Cardiac muscle cell (in vitro differentiated cells and primary cell): ENCODE measurements around the gene WNK4. TPM values are rescaled to one million over a fixed set of nuclear protein-coding genes. Genes with fewer than 3 reads are reported as not detected.

Experiments used
- DNase-seq, 2 donors: peaks; one replicate each; pipeline versions ENCODE4 v3.0.0 to v3.0.0-alpha.2; 2010 to 2017; ENCODE audit warnings: low read depth in 1 of 2, low spot score in 1 of 2
- H3K27ac ChIP-seq: fragments of 200-600 bp; sonication (generic); 2 replicates; pipeline ENCODE4 v1.5.1; 2016
- H3K27me3 ChIP-seq: fragments of 200-600 bp; sonication (generic); 2 replicates; pipeline ENCODE4 v1.6.0; 2016; ENCODE audit warnings: control low read depth
- H3K36me3 ChIP-seq: fragments of 200-600 bp; sonication (generic); 2 replicates; pipeline ENCODE4 v1.5.1; 2016; ENCODE audit warnings: control low read depth
- H3K4me1 ChIP-seq: fragments of 200-600 bp; sonication (generic); 2 replicates; pipeline ENCODE4 v1.8.1; 2017; ENCODE audit warnings: low read depth, mild to moderate bottlenecking, mixed run types
- H3K4me3 ChIP-seq: fragments of 200-600 bp; sonication (generic); 2 replicates; pipeline ENCODE4 v1.5.1; 2016; ENCODE audit warnings: mild to moderate bottlenecking
- H3K9me3 ChIP-seq: fragments of 200-600 bp; sonication (generic); 2 replicates; pipeline ENCODE4 v1.5.1; 2017; ENCODE audit warnings: low read depth, mild to moderate bottlenecking, control low read depth
- CTCF ChIP-seq: IDR thresholded peaks from 2 replicates; pipeline ENCODE4 v1.5.1; 2012; ENCODE audit warnings: low read depth, mild to moderate bottlenecking, low read length
- polyA plus RNA-seq: library from polyadenylated mRNA; unstranded; fragments of >200 nt; fragmentation: Nextera tagmentation; extraction: Ambion mirVana; gene quantifications from 2 replicates; pipeline ENCODE4 v1.2.1, GENCODE V29; 2016
- total RNA-seq: library from RNA; depleted of rRNA; stranded (reverse); fragments of >200 nt; gene quantifications from 2 replicates; pipeline ENCODE4 v1.2.3, GENCODE V29; 2016

The WNK4 gene
- total and polyA plus RNA-seq, 2 experiments from 2014 or later = 0.71 to 1.6 TPM

GRCh38 chr17:42845918-42846593, 65.6 kb downstream of the WNK4 start:
- H3K4me3 ChIP-seq = no peak overlapping the region
- H3K27me3 ChIP-seq = no peaks in the 10 kb centered on the region
- H3K9me3 ChIP-seq = no peaks in the 10 kb centered on the region
- no peak for DNase-seq
- H3K36me3 ChIP-seq = peaks cover 12% of the 10 kb centered on the region
- peaks cover 6% of the 10 kb centered on the region for H3K4me1 ChIP-seq
- TF ChIP-seq CTCF = no peak
- H3K27ac ChIP-seq = peak overlapping the region; percentile 35

Other genes with a start within 250 kb of the WNK4 start
- gene NAGLU, start 244.4 kb upstream of the WNK4 start, total RNA-seq = 49.0 and 56.9 TPM in 2 replicates
- gene NAGLU, start 244.4 kb upstream of the WNK4 start, polyA plus RNA-seq = 37.1 and 56.9 TPM in 2 replicates
- gene HSD17B1, start 227.7 kb upstream of the WNK4 start, total RNA-seq = 4.3 and 6.0 TPM in 2 replicates
- gene HSD17B1, start 227.7 kb upstream of the WNK4 start, polyA plus RNA-seq = 2.8 and 3.0 TPM in 2 replicates
- 32.5 and 43.5 TPM in 2 replicates for gene COASY, start 218.5 kb upstream of the WNK4 start, total RNA-seq
- gene COASY, start 218.5 kb upstream of the WNK4 start, polyA plus RNA-seq = 74.7 and 97.4 TPM in 2 replicates
- gene MLX, start 213.5 kb upstream of the WNK4 start, total RNA-seq = 22.4 and 28.1 TPM in 2 replicates
- 37.1 and 47.3 TPM in 2 replicates for gene MLX, start 213.5 kb upstream of the WNK4 start, polyA plus RNA-seq
- 6.2 and 6.6 TPM in 2 replicates for gene PSMC3IP, start 202.9 kb upstream of the WNK4 start, total RNA-seq
- 9.1 and 14.0 TPM in 2 replicates for gene PSMC3IP, start 202.9 kb upstream of the WNK4 start, polyA plus RNA-seq
- 47.7 and 56.4 TPM in 2 replicates for gene RETREG3, start 171.2 kb upstream of the WNK4 start, total RNA-seq
- gene RETREG3, start 171.2 kb upstream of the WNK4 start, polyA plus RNA-seq = 46.9 and 48.0 TPM in 2 replicates
- gene TUBG1, start 170.9 kb upstream of the WNK4 start, total RNA-seq = 97.2 and 159 TPM in 2 replicates
- gene TUBG1, start 170.9 kb upstream of the WNK4 start, polyA plus RNA-seq = 162 and 177 TPM in 2 replicates
- 47.1 and 62.7 TPM in 2 replicates for gene TUBG2, start 121.3 kb upstream of the WNK4 start, total RNA-seq
- 67.4 and 83.1 TPM in 2 replicates for gene TUBG2, start 121.3 kb upstream of the WNK4 start, polyA plus RNA-seq
- 50.3 and 79.1 TPM in 2 replicates for gene PLEKHH3, start 103.6 kb upstream of the WNK4 start, total RNA-seq
- 54.7 and 95.6 TPM in 2 replicates for gene PLEKHH3, start 103.6 kb upstream of the WNK4 start, polyA plus RNA-seq
- 5.8 and 13.5 TPM in 2 replicates for gene CCR10, start 98.8 kb upstream of the WNK4 start, total RNA-seq
- 16.3 and 21.1 TPM in 2 replicates for gene CCR10, start 98.8 kb upstream of the WNK4 start, polyA plus RNA-seq
- 15.4 and 17.9 TPM in 2 replicates for gene CNTNAP1, start 98.1 kb upstream of the WNK4 start, total RNA-seq
- gene CNTNAP1, start 98.1 kb upstream of the WNK4 start, polyA plus RNA-seq = 3.5 and 3.9 TPM in 2 replicates
- 19.2 and 33.8 TPM in 2 replicates for gene EZH1, start 35.6 kb upstream of the WNK4 start, total RNA-seq
- 22.7 and 34.9 TPM in 2 replicates for gene EZH1, start 35.6 kb upstream of the WNK4 start, polyA plus RNA-seq
- gene RAMP2, start 19.4 kb upstream of the WNK4 start, total RNA-seq = 16.2 and 16.5 TPM in 2 replicates
- 20.6 and 28.0 TPM in 2 replicates for gene RAMP2, start 19.4 kb upstream of the WNK4 start, polyA plus RNA-seq
- gene VPS25, start 7.2 kb upstream of the WNK4 start, total RNA-seq = 101 and 129 TPM in 2 replicates
- gene VPS25, start 7.2 kb upstream of the WNK4 start, polyA plus RNA-seq = 133 and 136 TPM in 2 replicates
- gene COA3, start 18.1 kb downstream of the WNK4 start, total RNA-seq = 84.1 and 113 TPM in 2 replicates
- gene COA3, start 18.1 kb downstream of the WNK4 start, polyA plus RNA-seq = 228 and 275 TPM in 2 replicates
- gene CNTD1, start 18.3 kb downstream of the WNK4 start, total RNA-seq = 0.27 TPM in 1 of 2 replicates, not detected in the other
- 2.5 and 3.9 TPM in 2 replicates for gene CNTD1, start 18.3 kb downstream of the WNK4 start, polyA plus RNA-seq
- 64.5 and 112 TPM in 2 replicates for gene BECN1, start 43.7 kb downstream of the WNK4 start, total RNA-seq
- 65.2 and 71.5 TPM in 2 replicates for gene BECN1, start 43.7 kb downstream of the WNK4 start, polyA plus RNA-seq
- gene PSME3, start 52.8 kb downstream of the WNK4 start, total RNA-seq = 59.4 and 72.3 TPM in 2 replicates
- 77.0 and 104 TPM in 2 replicates for gene PSME3, start 52.8 kb downstream of the WNK4 start, polyA plus RNA-seq
- gene AOC2, start 64.0 kb downstream of the WNK4 start, total RNA-seq = 2.5 and 5.6 TPM in 2 replicates
- gene AOC2, start 64.0 kb downstream of the WNK4 start, polyA plus RNA-seq = 2.4 and 4.8 TPM in 2 replicates
- 2.3 and 5.2 TPM in 2 replicates for gene AOC3, start 70.6 kb downstream of the WNK4 start, total RNA-seq
- gene AOC3, start 70.6 kb downstream of the WNK4 start, polyA plus RNA-seq = 2.6 and 3.4 TPM in 2 replicates
- not detected in 2 replicates for gene G6PC1, start 120.2 kb downstream of the WNK4 start, total RNA-seq
- not detected in 2 replicates for gene G6PC1, start 120.2 kb downstream of the WNK4 start, polyA plus RNA-seq
- gene AARSD1, start 183.8 kb downstream of the WNK4 start, total RNA-seq = 36.1 and 37.0 TPM in 2 replicates
- 76.1 and 82.1 TPM in 2 replicates for gene AARSD1, start 183.8 kb downstream of the WNK4 start, polyA plus RNA-seq
- gene PTGES3L, start 199.5 kb downstream of the WNK4 start, total RNA-seq = 42.8 and 50.8 TPM in 2 replicates
- gene PTGES3L, start 199.5 kb downstream of the WNK4 start, polyA plus RNA-seq = 72.9 and 86.1 TPM in 2 replicates
- 20.5 and 28.8 TPM in 2 replicates for gene RUNDC1, start 200.0 kb downstream of the WNK4 start, total RNA-seq
- 33.8 and 39.0 TPM in 2 replicates for gene RUNDC1, start 200.0 kb downstream of the WNK4 start, polyA plus RNA-seq
- 958 and 1,193 TPM in 2 replicates for gene RPL27, start 217.8 kb downstream of the WNK4 start, total RNA-seq
- gene RPL27, start 217.8 kb downstream of the WNK4 start, polyA plus RNA-seq = 906 and 971 TPM in 2 replicates
- 4.7 and 6.8 TPM in 2 replicates for gene IFI35, start 226.2 kb downstream of the WNK4 start, total RNA-seq
- gene IFI35, start 226.2 kb downstream of the WNK4 start, polyA plus RNA-seq = 8.7 and 9.4 TPM in 2 replicates
- 264 and 312 TPM in 2 replicates for gene VAT1, start 241.8 kb downstream of the WNK4 start, total RNA-seq
- gene VAT1, start 241.8 kb downstream of the WNK4 start, polyA plus RNA-seq = 207 and 216 TPM in 2 replicates
- 18.5 and 18.8 TPM in 2 replicates for gene RND2, start 244.6 kb downstream of the WNK4 start, total RNA-seq
- gene RND2, start 244.6 kb downstream of the WNK4 start, polyA plus RNA-seq = 19.9 and 23.1 TPM in 2 replicates